Esophagus (tissue), 2 donors: ENCODE data around the gene UAP1L1. TPM values are rescaled to one million over a fixed set of nuclear protein-coding genes. Genes with fewer than 3 reads are reported as not detected.

Source experiments
- H3K27ac ChIP-seq, 2 donors: one replicate each; pipeline ENCODE4 v1.5.1; 2013; ENCODE audit warnings: low read depth in 2 of 2, mild to moderate bottlenecking in 2 of 2, inconsistent platforms in 1 of 2, low read length in 1 of 2, moderate library complexity in 1 of 2
- H3K27me3 ChIP-seq, 2 donors: one replicate each; pipeline ENCODE4 v1.6.1; 2013; ENCODE audit warnings: low read length in 2 of 2, control low read depth in 1 of 2, mild to moderate bottlenecking in 1 of 2; ENCODE audit not compliant: insufficient read depth in 2 of 2, control insufficient read depth in 1 of 2
- H3K36me3 ChIP-seq, 2 donors: one replicate each; pipeline ENCODE4 v1.6.1; 2013; ENCODE audit warnings: low read length in 1 of 2; ENCODE audit not compliant: control insufficient read depth in 2 of 2, insufficient read depth in 2 of 2
- H3K4me1 ChIP-seq, 2 donors: one replicate each; pipeline ENCODE4 v1.6.1; 2013; ENCODE audit warnings: low read length in 1 of 2; ENCODE audit not compliant: control insufficient read depth in 2 of 2, insufficient read depth in 2 of 2
- H3K4me3 ChIP-seq, 2 donors: one replicate each; pipeline ENCODE4 v1.5.1; 2013; ENCODE audit warnings: low read length in 2 of 2, mild to moderate bottlenecking in 2 of 2, low read depth in 1 of 2, moderate library complexity in 1 of 2
- H3K9me3 ChIP-seq, 2 donors: one replicate each; pipeline ENCODE4 v1.6.1; 2013; ENCODE audit warnings: mild to moderate bottlenecking in 2 of 2, low read depth in 1 of 2, low read length in 1 of 2, moderate library complexity in 1 of 2; ENCODE audit not compliant: control insufficient read depth in 2 of 2, insufficient read depth in 1 of 2
- WGBS, 2 donors: extraction: QIAGEN DNeasy Blood & Tissue Kit; methylation state at CpG; one replicate each; pipeline ENCODE4 v1.1.7; 2013; 5-methylcytosine and 5-hydroxymethylcytosine counted together
- polyA plus RNA-seq, 2 donors: library from polyadenylated mRNA; stranded (reverse); fragments of 200-250 nt; gene quantifications; one replicate each; pipeline ENCODE4 v1.2.3, GENCODE V29; 2013
- donor health status: healthy with polysubstance abuse.
- donor health status: Bipolar disorder and iron deficiency.

The UAP1L1 gene
- polyA plus RNA-seq, 2 donors, result 2.9 to 3.8 TPM

GRCh38 chr9:137128862-137129455, 51.6 kb downstream of the UAP1L1 start:
- peaks cover 0 to 5% of the 10 kb centered on the region in 2 donors for H3K9me3 ChIP-seq
- WGBS, 2 donors, result 15 to 19% methylated on average over 31 to 37 of the region's 37 CpGs

DNA sequence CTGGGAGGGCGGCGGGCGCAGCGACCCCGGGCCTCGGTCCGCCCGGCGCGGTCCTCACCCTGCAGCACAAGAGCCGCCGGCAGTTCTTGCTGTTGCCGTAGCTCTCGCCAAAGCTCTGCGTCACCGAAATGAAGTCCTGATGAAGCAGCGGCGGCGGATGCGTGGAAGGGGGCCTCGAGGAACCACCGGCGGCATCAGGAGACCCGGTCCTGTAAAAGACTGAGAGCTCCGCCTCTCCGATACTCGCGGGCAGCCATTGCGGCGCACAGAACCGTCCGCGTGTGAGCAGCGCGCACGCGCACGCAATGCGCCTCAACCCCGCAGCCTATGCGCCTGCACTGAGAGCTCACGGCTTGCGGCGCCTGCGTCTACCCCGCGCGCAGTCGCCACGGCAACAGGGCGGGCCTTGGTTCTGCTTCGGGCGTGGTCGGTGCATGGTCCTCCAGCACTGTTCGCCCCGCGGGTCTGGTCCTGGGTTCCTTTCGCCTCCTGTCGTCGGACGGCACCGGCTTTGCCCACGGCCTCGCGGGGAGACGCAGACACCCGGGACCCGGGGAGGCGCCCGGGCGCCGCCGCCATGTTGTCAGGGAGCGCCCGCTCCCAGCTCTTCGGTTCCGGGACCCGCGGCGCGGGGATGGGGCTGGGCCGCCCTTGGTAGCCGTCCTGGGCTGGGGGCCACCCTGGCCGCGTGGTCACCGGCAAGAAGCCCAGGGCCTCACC, 52.3 kb downstream of the UAP1L1 start:
- Histone ChIP-seq H3K27me3 (no peaks in the 10 kb centered on the region), H3K27ac (peak overlapping the region; percentile 67 to 77), H3K36me3 (no peaks in the 10 kb centered on the region), H3K9me3 (peaks cover 0 to 5% of the 10 kb centered on the region in 2 donors), H3K4me1 (peaks cover 15 to 18% of the 10 kb centered on the region in 2 donors), H3K4me3 (peak overlapping the region; percentile 84 to 95)
- 1 to 2% methylated on average over 67 to 86 of the region's 86 CpGs for WGBS, 2 donors

More at GRCh38 chr9:137128862-137129455, 51.6 kb downstream of the UAP1L1 start:
- H3K4me1 ChIP-seq, result peaks cover 15 to 18% of the 10 kb centered on the region in 2 donors
- peak overlapping the region; percentile 67 to 77 for H3K27ac ChIP-seq
- H3K27me3 ChIP-seq, result no peaks in the 10 kb centered on the region
- peak overlapping the region; percentile 84 to 95 for H3K4me3 ChIP-seq
- H3K36me3 ChIP-seq, result no peaks in the 10 kb centered on the region

DNA sequence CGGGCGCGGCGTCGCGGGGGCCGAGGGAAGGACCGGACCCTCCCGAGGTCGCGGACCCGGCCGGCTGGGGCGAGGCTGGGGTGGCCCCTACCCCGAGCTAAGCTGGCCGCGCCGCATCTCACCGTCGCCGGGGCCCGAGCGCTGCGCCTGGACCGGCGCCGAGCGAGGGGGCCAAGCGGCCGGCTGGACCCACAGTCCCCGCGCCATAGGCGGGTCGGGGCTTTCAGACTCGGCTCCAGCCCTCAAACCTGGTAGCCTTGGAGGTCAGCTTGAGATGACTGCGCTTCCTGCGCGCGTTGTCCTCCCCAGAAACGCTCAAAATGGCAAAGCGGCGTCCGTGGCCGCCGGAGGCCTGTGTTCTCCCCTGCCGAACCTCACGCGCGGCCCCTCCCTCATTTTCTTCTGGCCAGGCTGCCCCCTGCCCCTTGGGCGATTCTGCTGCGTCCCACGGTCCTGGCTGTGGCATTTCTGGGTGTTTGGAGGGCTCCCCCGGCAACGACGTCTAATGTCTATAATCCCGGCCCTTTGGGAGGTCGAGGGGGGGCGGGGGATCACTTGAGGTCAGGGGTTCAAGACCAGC, 52.9 kb downstream of the UAP1L1 start:
- 7 to 9% methylated on average over 58 of the region's 58 CpGs for WGBS, 2 donors
- no peaks in the 10 kb centered on the region for H3K27me3 ChIP-seq
- H3K4me1 ChIP-seq, result peaks cover 15 to 18% of the 10 kb centered on the region in 2 donors
- H3K9me3 ChIP-seq, result peaks cover 0 to 5% of the 10 kb centered on the region in 2 donors
- peak overlapping the region; percentile 84 to 95 for H3K4me3 ChIP-seq
- H3K27ac ChIP-seq, result peak overlapping the region; percentile 67 to 77
- H3K36me3 ChIP-seq, result no peaks in the 10 kb centered on the region

Other genes starting within 250 kb of the UAP1L1 start
- 1 to 10 TPM; 1.9 to 3.7 TPM for gene AJM1, start 235.0 kb upstream of the UAP1L1 start, polyA plus RNA-seq
- 100 to 1,000 TPM in 1 of 2 donors, 10 to 100 TPM in 1; 83.1 to 101 TPM for gene PHPT1, start 228.1 kb upstream of the UAP1L1 start, polyA plus RNA-seq
- gene MAMDC4, start 225.2 kb upstream of the UAP1L1 start, polyA plus RNA-seq, result 10 to 100 TPM in 1 of 2 donors, 1 to 10 TPM in 1; 3.9 to 11.5 TPM
- 100 to 1,000 TPM; 445 to 637 TPM for gene EDF1, start 211.2 kb upstream of the UAP1L1 start, polyA plus RNA-seq
- 10 to 100 TPM; 11.0 to 16.6 TPM for gene TRAF2, start 191.0 kb upstream of the UAP1L1 start, polyA plus RNA-seq
- 10 to 100 TPM; 91.4 to 97.3 TPM for gene FBXW5, start 132.8 kb upstream of the UAP1L1 start, polyA plus RNA-seq
- 1 to 10 TPM; 1.2 to 1.8 TPM for gene C8G, start 132.3 kb upstream of the UAP1L1 start, polyA plus RNA-seq
- under 1 TPM; 0.24 to 0.77 TPM for gene LCN12, start 125.2 kb upstream of the UAP1L1 start, polyA plus RNA-seq
- gene PTGDS, start 100.0 kb upstream of the UAP1L1 start, polyA plus RNA-seq, result 10 to 100 TPM; 18.4 to 42.3 TPM
- under 1 TPM; 0.20 to 0.55 TPM for gene LCNL1, start 94.5 kb upstream of the UAP1L1 start, polyA plus RNA-seq
- gene PAXX, start 85.1 kb upstream of the UAP1L1 start, polyA plus RNA-seq, result 100 to 1,000 TPM in 1 of 2 donors, 10 to 100 TPM in 1; 49.7 to 119 TPM
- gene CLIC3, start 80.9 kb upstream of the UAP1L1 start, polyA plus RNA-seq, result 100 to 1,000 TPM; 351 to 474 TPM
- 10 to 100 TPM in 1 of 2 donors, 1 to 10 TPM in 1; 7.7 to 14.7 TPM for gene ABCA2, start 49.3 kb upstream of the UAP1L1 start, polyA plus RNA-seq
- gene FUT7, start 45.4 kb upstream of the UAP1L1 start, polyA plus RNA-seq, result under 1 TPM; 0.08 to 0.39 TPM
- 10 to 100 TPM; 33.1 to 44.3 TPM for gene NPDC1, start 31.3 kb upstream of the UAP1L1 start, polyA plus RNA-seq
- gene ENTPD2, start 23.5 kb upstream of the UAP1L1 start, polyA plus RNA-seq, result 1 to 10 TPM; 1.5 to 1.6 TPM
- 1 to 10 TPM; 7.5 to 9.0 TPM for gene SAPCD2, start 7.0 kb upstream of the UAP1L1 start, polyA plus RNA-seq
- 10 to 100 TPM; 28.5 to 42.3 TPM for gene MAN1B1, start 9.5 kb downstream of the UAP1L1 start, polyA plus RNA-seq
- gene DPP7, start 37.2 kb downstream of the UAP1L1 start, polyA plus RNA-seq, result 100 to 1,000 TPM in 1 of 2 donors, 10 to 100 TPM in 1; 90.4 to 129 TPM
- under 1 TPM; 0.06 to 0.14 TPM for gene GRIN1, start 61.6 kb downstream of the UAP1L1 start, polyA plus RNA-seq
- under 1 TPM; 0.24 to 0.81 TPM for gene LRRC26, start 92.5 kb downstream of the UAP1L1 start, polyA plus RNA-seq
- gene TMEM210, start 94.5 kb downstream of the UAP1L1 start, polyA plus RNA-seq, result not detected
- gene ANAPC2, start 111.0 kb downstream of the UAP1L1 start, polyA plus RNA-seq, result 10 to 100 TPM; 27.7 to 47.3 TPM
- 100 to 1,000 TPM; 104 TPM for gene SSNA1, start 111.2 kb downstream of the UAP1L1 start, polyA plus RNA-seq
- 10 to 100 TPM; 12.8 to 19.9 TPM for gene TPRN, start 123.2 kb downstream of the UAP1L1 start, polyA plus RNA-seq
- gene TMEM203, start 128.1 kb downstream of the UAP1L1 start, polyA plus RNA-seq, result 10 to 100 TPM; 21.6 to 27.5 TPM
- 10 to 100 TPM in 1 of 2 donors, 1 to 10 TPM in 1; 5.7 to 12.2 TPM for gene NDOR1, start 128.2 kb downstream of the UAP1L1 start, polyA plus RNA-seq
- 10 to 100 TPM; 13.3 to 28.5 TPM for gene RNF208, start 144.7 kb downstream of the UAP1L1 start, polyA plus RNA-seq
- gene CYSRT1, start 147.7 kb downstream of the UAP1L1 start, polyA plus RNA-seq, result 100 to 1,000 TPM; 334 to 342 TPM
- 1 to 10 TPM; 3.7 to 5.5 TPM for gene RNF224, start 150.0 kb downstream of the UAP1L1 start, polyA plus RNA-seq
- 1 to 10 TPM; 1.3 to 1.6 TPM for gene SLC34A3, start 153.4 kb downstream of the UAP1L1 start, polyA plus RNA-seq
- gene TUBB4B, start 163.8 kb downstream of the UAP1L1 start, polyA plus RNA-seq, result 100 to 1,000 TPM; 415 to 578 TPM
- not detected for gene STPG3, start 173.8 kb downstream of the UAP1L1 start, polyA plus RNA-seq
- 10 to 100 TPM; 31.7 to 34.7 TPM for gene NELFB, start 177.8 kb downstream of the UAP1L1 start, polyA plus RNA-seq
- gene TOR4A, start 200.2 kb downstream of the UAP1L1 start, polyA plus RNA-seq, result 1 to 10 TPM; 1.5 to 4.3 TPM
- 1 to 10 TPM; 1.6 to 7.8 TPM for gene NRARP, start 224.8 kb downstream of the UAP1L1 start, polyA plus RNA-seq